Measurements from ENCODE around the gene SNX10. TPM values are rescaled to one million over a fixed set of nuclear protein-coding genes. Genes with fewer than 3 reads are reported as not detected.

SNX10 gene
- total and polyA plus RNA-seq, 8 donors: 2.9 to 23.5 (median 6.0) TPM

- Histone ChIP-seq H3K9me3 (no peaks in the 10 kb centered on the region), H3K4me3 (no peak overlapping the region), H3K27me3 (no peaks in the 10 kb centered on the region), H3K27ac (no peak overlapping the region), H3K36me3 (no peaks in the 10 kb centered on the region), H3K4me1 (peaks cover 0 to 8% (median 0%) of the 10 kb centered on the region in 3 donors)
- DNase-seq (no peak), FAIRE-seq (no peak), ATAC-seq (no peak)
- no peak for TF ChIP-seq CTCF (IDR thresholded peaks at IDR 0.05)
- intact Hi-C loops (cut with DNase I): no loop called here
- 88 to 89% methylated on average over 5 of the region's 5 CpGs for WGBS, 2 donors
These were observed 3.9 kb downstream of the SNX10 start for GRCh38 chr7:26295586-26295985.

GRCh38 chr7:26298472-26299058 lies 6.9 kb downstream of the SNX10 start:
- Histone ChIP-seq H3K36me3 (no peaks in the 10 kb centered on the region), H3K27me3 (no peaks in the 10 kb centered on the region), H3K9me3 (no peaks in the 10 kb centered on the region), H3K27ac (no peak overlapping the region), H3K4me1 (peaks cover 0 to 3% (median 0%) of the 10 kb centered on the region in 3 donors), H3K4me3 (no peak overlapping the region)
- ATAC-seq: no peak
- 93% methylated on average over 7 of the region's 7 CpGs for WGBS, 2 donors
- DNase-seq: no peak
- intact Hi-C loops (cut with DNase I): no loop called here
- no peak for FAIRE-seq
- TF ChIP-seq CTCF (IDR thresholded peaks at IDR 0.05): no peak

- Histone ChIP-seq H3K4me1 (peaks cover 0 to 24% (median 0%) of the 10 kb centered on the region in 3 donors), H3K9me3 (no peaks in the 10 kb centered on the region), H3K36me3 (no peaks in the 10 kb centered on the region), H3K4me3 (no peak overlapping the region), H3K27me3 (no peaks in the 10 kb centered on the region), H3K27ac (peak overlapping the region in 2 of 4 donors; percentile 55 to 61)
- WGBS, 2 donors: 78 to 85% methylated on average over 9 of the region's 9 CpGs
- FAIRE-seq (no peak), DNase-seq (no peak), ATAC-seq (peak in 1 of 4 donors; percentile 8)
- no peak for TF ChIP-seq CTCF (IDR thresholded peaks at IDR 0.05)
- intact Hi-C loops (cut with DNase I): no loop called here
These were observed 13.6 kb downstream of the SNX10 start for GRCh38 chr7:26305090-26305868.

- H3K27ac ChIP-seq: peak overlapping the region in 2 of 4 donors; percentile 55 to 61
- H3K4me1 ChIP-seq: peaks cover 0 to 25% (median 0%) of the 10 kb centered on the region in 3 donors
- FAIRE-seq (no peak), ATAC-seq (peak in 2 of 4 donors; percentile 20 to 28), DNase-seq (no peak)
- H3K4me3 ChIP-seq: no peak overlapping the region
- intact Hi-C loops (cut with DNase I): no loop called here
- no peaks in the 10 kb centered on the region for H3K36me3 ChIP-seq
- no peaks in the 10 kb centered on the region for H3K27me3 ChIP-seq
- no peaks in the 10 kb centered on the region for H3K9me3 ChIP-seq
- no peak for TF ChIP-seq CTCF (IDR thresholded peaks at IDR 0.05)
- 84 to 88% methylated on average over 16 of the region's 16 CpGs for WGBS, 2 donors
These were observed 14.4 kb downstream of the SNX10 start for GRCh38 chr7:26305869-26306665.

Measured in pancreas (tissue), 10 donors.